ENCODE data around the gene MAP1LC3B2.

MAP1LC3B2 gene

GRCh38 chr12:116538076-116538591 is 21.0 kb upstream of the MAP1LC3B2 start:
- DNase-seq: no peak

DNA sequence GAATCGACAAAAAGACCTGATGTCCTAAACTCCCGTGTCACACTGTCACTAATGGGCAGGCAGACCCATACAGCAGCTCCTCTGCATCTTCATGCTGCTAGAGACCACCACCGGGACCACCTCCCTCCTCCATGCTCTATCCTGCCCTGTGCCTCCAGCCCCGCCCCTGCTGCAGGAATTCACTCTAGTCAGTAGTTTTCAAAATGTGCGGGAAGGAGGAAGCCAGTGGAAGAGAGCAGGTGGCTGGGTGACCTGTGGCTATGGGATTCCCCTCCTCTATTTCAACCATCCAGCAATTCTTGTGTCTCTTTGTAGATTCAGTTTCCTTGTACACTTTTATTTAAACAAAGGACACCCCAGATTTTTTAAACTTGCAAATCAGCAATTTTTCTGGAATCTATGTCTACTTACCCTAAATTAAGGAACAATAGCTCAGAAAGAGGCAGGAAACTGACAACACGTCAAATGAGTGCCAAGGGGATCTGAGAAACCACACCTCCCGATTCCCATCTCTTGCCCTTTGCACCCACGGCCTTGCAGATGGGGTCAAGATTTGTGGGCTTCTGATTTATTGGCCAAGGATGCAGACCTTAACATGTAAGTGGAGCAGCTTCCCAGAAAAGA is 20.4 kb upstream of the MAP1LC3B2 start:
- no peak for DNase-seq

DNA sequence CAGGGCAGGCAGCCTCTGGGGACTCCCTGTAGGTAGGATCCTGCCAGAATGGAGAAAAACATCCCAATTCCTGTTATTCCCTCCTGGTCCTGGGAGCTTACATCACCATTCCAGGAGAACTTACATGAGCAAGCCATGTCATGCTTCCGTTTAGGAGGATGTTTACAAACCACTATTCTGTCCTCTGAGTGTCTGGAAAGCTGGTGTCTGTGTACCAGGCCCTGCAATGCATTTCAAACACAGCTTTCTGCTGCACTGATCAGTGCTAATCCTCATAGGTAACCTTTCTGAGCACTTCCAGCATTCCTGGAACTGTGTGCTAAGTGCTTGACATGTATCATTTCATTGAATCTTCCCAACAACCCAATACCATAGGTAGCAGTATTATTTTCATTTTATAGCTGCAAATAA is 19.8 kb upstream of the MAP1LC3B2 start:
- no peak for DNase-seq

- DNase-seq: peak; percentile 82
These were observed 19.2 kb upstream of the MAP1LC3B2 start for GRCh38 chr12:116539905-116540482.

DNA sequence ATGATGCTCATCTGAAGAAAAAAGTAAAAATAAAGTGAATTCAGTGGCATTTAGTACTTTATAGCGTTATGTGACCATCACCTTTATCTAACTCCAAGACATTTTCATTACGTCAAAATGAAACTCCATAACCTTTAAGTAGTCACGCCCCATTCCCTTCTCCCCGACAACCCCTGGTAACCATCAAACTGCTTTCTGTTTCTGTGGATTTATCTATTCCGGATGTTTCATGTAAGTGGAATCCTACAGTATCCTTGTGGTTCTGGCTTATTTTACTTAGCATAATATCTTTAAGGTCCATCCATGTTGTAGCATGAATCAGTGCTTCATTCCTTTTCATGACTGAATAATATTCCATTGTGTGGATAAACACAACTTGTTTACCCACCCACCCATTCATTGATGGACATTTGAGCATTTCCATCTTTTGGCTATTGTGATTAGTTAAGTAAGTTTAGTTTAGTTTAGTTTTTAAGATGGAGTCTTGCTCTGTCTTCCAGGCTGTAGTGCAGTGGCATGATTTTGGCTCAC is 18.5 kb upstream of the MAP1LC3B2 start:
- DNase-seq: no peak

DNA sequence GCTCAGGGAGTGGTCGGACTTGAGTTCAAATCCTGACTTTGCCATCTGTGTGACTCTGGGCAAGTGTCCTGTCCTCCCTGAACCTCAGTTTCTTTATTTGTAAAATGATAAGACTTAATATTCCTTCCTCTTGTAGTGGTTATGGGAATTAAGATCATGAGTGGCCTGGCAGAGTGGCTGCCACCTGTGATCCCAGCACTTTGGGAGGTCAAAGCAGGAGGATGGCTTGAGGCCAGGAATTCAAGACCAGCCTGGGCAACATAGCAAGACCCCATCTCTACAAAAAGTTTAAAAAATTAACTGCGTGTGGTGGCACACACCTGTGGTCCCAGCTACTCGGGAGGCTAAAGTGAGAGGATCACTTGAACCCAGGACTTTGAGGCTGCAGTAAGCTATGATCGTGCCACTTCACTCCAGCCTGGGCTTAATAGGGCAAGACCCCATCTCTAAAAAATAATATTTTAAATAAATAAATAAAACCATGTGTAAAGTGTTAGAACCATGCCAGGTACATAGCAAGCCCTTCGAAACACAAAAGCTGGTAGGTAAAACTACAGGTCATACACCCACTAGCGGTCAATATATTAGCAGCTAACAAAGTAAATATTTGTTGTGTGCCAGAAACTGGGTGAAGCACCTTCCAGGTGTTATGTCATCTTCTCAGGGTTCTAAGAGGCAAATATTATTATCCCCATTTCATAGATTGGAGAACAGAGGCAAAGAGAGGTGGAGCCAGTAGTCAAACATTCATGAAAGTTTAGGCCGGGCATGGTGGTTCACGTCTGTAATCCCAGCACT is 17.4 kb upstream of the MAP1LC3B2 start:
- no peak for DNase-seq

- DNase-seq: no peak
These were observed 16.7 kb upstream of the MAP1LC3B2 start for GRCh38 chr12:116542345-116542956.

- DNase-seq: no peak
These were observed 14.5 kb upstream of the MAP1LC3B2 start for GRCh38 chr12:116544656-116545055.

- no peak for DNase-seq
These were observed 14.0 kb upstream of the MAP1LC3B2 start for GRCh38 chr12:116545144-116545543.

- DNase-seq: no peak
These were observed 13.2 kb upstream of the MAP1LC3B2 start for GRCh38 chr12:116545936-116546335.

GRCh38 chr12:116547955-116548501 is 11.2 kb upstream of the MAP1LC3B2 start:
- DNase-seq: no peak

- DNase-seq: no peak
These were observed 9.2 kb upstream of the MAP1LC3B2 start for GRCh38 chr12:116549993-116550392.

- no peak for DNase-seq
These were observed 8.0 kb upstream of the MAP1LC3B2 start for GRCh38 chr12:116551151-116551550.

DNA sequence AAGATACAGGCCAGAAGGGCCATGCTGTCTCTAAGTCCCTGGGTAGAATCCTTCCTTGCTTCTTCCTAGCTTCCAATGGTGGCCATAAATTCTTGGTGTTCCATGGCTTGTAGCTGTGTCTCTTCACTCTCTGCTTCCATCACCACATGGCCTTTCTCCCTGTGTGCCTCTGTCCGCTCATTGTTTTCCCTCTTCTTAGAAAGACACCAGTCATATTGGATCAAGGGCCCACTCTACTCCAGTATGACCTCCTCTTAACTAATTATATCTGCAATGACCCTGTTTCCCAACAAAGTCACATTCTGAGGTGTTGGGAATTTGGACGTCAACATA is 7.6 kb upstream of the MAP1LC3B2 start:
- DNase-seq: no peak

GRCh38 chr12:116551952-116552772 is 7.0 kb upstream of the MAP1LC3B2 start:
- DNase-seq: no peak

DNA sequence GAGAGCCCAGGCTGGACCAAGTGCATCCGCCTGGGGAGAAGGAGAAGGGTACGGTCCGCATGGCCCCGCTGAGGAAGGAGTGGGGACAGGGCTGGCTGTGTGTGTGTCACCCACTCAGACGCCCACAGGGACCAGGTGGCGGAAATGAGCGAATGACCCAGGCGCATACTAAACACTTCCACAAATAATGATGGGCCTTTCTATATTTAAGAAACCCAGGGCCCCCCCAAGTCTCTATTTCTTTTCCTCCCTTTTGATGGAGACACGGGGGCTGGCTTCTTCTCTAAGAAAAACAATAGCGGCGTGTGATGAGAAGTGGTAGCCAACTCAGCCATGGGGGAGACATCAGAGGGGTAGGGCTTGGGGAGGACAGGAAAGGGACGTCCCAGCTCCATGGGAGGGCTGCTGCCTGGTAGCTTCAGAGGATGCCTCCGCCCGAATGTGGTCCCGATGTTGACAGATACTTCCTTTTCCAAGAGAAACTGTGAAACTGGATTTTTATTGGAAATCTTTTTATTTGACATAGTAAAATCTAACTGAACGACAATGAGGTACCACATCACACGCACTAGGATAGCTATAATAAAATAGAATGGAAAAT is 6.3 kb upstream of the MAP1LC3B2 start:
- DNase-seq: no peak

GRCh38 chr12:116556356-116556952 is 2.7 kb upstream of the MAP1LC3B2 start:
- no peak for DNase-seq

DNA sequence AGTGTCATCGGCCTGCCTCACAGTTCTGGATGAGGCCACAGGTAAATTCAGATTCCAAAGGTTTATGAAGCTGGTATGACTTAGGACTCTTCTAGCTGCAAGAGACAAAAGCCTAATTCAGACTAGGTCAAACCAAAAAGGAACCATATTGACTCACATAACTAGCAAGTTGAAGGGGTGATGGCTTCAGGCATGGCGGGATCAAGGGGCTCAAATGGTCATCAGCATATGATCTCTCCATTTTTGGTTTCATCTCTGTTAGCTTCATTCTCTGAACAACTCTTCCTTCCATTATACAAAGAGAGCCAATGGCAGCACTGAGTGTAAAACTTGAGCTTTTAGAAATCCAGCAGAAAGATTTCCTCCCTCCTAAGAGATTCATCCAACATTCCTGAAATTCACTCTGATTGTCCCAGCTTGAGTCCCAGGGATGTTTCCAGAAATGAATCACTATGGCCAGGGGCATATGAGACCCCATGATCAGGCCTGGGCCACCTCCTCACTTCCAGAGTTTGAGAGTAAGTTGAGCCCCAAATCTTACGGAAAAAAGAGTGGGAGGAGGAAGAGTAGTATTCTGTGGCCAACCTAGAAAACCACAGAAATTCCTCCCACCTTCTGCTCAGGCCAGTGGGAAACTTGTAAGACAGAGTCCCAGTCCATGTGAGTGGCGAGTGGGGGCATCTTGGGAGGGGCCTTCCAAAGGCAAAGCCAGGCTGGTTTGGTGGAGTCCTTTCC is 2.0 kb upstream of the MAP1LC3B2 start:
- no peak for DNase-seq

DNA sequence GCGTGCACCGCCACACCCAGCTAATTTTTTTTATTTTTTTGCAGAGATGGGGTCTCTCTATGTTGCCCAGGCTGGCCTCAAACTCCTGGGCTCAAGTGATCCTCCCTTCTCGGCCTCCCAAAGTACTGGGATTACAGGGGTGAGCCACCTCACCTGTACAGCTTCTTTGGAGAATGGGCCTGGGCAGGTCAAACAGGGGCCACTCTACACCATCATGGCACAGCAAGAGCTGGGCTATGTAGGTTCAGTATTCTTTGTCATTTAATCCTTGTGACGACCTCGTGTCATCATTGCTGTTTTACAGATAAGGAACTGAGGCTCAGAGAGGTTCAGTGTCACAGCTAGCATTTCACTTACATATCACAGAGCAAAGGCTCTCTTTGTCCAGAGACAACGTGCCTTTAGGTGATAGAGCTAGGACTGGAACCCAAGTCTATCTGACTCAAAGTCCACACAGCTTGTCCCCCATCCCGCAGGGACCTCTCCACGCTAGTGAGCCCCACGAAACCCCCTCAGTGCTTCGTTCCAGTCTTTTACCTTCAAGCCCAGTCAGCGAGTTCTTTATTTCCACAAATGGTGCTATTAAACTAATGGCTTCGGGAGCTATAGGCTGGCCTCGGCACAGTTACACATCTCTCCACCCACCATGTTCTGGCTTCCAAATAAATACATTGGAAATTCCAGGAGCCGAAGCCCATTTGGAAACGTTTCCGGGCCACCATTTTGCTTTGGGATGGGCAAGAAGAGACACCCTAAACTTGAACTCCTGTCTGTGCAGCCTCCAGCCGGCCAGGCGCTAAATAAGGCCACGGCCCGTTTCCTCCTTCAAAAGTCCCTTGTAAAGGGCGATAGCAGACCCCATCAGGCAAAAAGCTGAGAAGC is 660 bp upstream of the MAP1LC3B2 start:
- DNase-seq: no peak
